GM19372 (cell line): ENCODE measurements around the gene SERBP1.
A peak's percentile ranks its signal among the peaks of the same experiment; 100 is the strongest.
"Not testable (repeated sequence)": the region's sequence is repeated elsewhere in the genome, so short reads cannot be mapped to it uniquely, and the experiment has no call there.

Experiments used
- ATAC-seq: cut with Tn5 transposase; IDR thresholded peaks from one replicate; pipeline ENCODE4 v1.9.1; 2021; ENCODE audit warnings: mild to moderate bottlenecking, low read depth, moderate library complexity; ENCODE audit not compliant: unreplicated experiment

The SERBP1 gene

DNA sequence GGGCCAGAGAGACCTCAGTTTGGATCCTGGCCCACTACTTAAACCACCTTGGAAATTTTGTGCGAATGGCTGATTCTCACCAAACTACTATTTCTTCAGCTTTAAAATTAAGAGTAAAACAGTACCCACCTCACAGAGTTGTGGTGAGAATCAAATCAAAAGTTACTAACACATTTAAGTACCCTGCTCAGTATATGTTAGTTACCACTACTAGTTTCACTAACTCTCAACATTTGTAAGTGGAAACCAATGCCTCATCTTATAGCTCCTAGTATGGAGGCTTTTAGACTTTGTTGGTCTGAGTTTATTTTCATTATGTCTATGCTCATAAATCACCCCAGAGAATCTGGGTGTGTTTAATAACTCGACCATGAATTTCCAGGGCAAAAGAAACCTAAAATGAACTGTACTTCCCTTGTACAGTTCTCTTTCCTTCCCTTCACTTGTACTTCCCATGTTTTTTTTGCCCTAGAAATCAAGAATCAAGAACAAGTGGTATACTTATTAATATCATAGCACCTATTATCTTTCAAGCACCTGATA lies 11.6 kb upstream of the SERBP1 start:
- ATAC-seq: no peak

DNA sequence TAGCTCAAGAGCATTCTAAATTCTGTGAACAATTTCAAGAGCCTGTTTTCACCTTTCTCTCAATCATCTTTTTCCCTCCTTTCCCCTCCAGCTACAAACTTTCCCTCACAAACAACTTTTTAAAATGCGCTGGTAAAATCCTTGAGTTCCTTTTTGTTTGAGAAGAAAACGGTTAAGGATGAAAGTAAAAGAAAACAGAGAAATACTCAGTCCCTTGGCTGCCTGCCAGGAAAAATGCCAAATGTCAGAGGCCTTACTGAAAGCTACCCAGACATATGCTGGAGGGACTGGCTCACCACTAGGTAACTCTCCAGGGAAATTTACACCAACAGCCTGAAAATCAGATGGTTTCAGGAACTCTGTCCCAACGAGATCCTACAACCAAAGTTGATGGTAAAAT lies 11.0 kb upstream of the SERBP1 start:
- ATAC-seq: no peak

DNA sequence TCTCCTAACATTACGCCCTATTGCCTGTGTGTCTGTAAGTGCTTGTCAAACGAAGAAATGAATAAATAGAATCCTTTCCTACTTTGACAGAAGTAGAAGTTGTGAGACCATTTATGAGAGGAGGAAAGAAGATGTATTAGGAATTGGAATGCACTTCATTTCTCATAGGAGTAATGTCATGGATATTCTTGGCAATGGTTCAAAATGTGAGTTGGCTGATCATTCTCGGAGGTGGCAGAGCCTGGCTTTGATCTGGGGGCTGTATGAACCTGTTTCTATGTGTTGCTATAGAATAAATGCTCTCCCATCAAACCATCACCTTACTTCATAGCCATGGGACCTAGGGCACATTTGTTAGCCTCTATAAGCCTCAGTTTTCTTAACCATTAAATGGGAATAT lies 10.1 kb upstream of the SERBP1 start:
- no peak for ATAC-seq

DNA sequence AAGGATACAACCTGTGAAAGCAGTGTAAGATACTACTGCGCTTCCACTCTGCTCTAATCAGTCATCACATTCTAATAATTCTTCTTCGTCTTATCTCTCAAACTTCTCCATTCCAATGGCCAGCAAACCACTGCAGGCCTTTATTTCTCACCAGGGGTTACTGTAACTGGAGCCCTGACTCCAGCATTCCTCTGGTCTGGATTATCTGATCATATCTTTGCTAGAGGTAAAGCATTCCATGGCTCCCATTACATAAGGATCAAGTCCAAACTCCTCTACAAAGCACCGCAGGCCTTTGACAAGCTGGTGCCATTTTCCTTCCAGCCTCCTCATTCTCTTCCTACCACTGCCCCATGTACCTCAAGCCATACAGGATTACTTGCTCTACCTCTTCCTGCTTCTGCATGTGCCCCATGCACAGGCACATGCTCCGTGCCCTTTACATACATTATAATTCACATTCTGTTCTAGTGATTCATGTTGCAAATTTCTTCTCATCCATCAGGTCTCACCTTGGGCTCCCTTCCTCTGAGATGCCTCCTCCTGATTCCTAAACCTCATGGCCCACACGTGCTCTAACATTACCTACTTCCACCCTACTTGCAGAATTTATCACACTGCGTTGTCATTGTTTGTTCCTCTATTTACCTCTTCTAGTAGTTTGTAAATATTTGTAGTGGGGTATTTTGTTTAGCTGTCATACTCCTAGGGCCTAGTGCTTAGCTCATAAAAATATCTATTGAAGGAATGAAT lies 9.3 kb upstream of the SERBP1 start:
- ATAC-seq: no peak

DNA sequence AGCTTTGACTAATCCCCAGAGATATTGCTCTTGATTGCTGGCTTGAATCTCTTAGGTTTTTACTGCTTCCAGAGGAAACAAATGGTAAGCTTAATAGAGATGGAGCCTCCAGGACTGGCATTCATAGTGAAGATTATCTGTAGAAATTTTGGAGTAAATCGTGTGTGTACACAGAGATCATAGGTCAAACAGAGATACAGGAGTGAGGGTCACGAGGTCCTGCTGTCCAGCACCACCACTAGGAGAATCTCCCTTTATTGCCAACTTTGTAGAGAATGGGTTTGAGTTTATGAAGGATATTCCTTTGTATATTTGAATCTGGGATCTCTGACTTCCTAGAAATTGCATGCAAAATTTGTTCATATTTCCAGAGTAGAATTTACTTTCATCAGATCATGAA lies 7.8 kb upstream of the SERBP1 start:
- no peak for ATAC-seq

DNA sequence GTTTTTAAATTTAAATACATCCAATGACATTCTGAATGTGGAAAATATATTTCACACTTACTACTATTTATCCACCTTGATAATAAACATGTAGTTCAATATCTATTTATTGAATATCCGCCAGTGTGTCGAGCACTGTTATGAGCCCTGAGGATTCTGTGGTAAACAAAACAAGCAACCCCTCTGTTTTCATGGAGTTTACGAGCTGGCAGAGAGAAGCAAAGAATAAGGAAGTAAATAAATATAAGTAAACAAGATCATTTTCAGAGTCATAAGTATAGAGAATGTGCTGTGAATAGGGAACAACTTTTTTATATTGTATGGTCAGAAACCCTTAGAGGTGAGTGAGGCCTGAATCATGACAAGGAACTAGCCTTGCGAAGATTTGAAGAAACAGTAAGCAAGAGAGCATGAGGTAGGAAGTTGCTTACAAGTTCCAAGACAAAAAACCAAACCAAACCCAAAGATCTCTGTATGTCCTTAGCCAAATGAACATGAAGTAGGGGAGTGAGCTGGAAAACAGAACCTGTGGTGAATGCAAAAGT lies 6.4 kb upstream of the SERBP1 start:
- ATAC-seq: no peak

DNA sequence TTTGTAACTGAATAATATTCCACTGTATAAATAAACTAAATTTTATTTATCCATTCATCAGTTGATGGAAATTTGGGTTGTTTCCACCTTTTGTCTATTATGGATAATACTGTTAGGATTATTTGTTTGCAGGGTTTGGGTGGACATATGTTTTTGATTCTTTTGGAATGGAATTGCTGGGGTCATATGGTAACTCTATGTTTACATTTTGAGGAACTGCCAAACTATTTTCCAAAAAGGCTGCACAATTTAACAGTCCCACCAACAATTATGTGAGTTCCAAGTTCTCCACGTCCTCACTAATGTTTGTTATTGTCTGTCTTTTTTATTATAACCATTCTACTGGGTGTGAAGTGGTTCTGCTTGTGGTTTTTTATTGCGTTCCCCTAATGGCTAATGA lies 4.3 kb upstream of the SERBP1 start:
- ATAC-seq: no peak

DNA sequence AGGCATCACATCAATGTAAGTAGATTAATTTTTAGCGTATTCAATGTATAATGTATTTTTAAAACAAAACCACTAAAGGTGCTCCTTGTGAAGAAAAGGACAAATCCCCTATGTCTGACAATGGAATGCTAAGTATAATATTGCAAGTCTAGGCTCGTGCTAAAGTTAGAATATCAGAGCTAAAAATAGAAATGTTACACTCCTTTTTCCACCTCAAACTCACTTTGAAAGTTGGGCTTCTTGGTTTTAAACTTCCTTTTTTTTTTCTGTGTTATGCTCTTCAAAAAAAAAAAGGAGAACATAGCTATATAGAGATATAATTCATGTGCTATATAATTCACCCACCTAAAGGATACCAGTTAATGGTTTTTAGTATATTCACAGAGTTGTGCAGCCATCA lies 3.6 kb upstream of the SERBP1 start:
- ATAC-seq: no peak

DNA sequence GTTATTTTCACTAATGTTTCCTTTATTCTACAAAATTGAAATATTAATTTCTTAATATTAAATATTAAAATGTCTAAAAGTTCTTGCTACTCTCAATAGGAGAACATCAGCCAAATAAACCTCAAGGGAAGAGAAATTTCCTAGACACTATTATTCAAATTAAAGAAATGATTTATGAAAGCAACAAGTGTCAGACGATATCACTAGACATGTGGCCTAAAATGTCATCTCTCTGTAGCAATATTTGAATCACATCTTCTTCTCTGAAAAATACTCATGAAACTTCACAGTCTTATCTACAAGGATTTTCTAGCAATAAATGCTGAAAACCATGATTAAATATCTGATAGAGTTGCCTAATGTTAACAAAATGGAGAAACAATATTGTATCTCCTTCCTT lies 2.5 kb upstream of the SERBP1 start:
- ATAC-seq: no peak

DNA sequence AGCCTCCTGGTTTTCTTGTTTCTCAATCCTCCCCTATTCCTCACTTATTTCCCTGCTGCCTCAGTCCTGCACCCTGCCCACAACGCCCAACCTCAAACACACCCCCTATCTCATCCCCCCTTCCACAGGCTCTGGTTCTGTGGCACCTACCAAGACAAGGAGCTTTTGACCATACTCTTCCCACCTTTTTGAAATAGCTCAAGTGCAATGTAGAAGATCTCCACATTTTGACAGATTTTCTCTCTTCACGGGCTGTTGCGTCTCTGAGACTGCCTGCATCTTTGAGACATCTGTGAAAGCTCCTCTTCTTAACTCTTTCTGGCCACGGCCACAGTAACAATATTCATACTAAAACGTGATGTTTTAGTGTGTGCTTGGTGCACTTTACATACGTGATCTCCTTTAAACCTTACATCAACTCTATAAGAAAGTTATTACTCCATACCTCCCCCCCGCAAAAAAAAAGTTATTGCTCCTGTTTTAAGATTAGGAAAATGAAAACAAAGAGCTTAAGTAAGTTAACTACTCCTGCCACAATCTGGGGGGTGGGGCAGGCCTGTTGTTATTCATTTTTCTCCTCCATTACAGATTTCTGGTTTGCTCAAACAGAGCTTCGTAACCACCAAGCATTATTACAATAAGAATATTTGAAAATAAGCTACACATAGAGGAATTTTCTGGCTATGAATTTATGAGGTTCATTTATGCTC lies 1.8 kb upstream of the SERBP1 start:
- ATAC-seq: no peak

DNA sequence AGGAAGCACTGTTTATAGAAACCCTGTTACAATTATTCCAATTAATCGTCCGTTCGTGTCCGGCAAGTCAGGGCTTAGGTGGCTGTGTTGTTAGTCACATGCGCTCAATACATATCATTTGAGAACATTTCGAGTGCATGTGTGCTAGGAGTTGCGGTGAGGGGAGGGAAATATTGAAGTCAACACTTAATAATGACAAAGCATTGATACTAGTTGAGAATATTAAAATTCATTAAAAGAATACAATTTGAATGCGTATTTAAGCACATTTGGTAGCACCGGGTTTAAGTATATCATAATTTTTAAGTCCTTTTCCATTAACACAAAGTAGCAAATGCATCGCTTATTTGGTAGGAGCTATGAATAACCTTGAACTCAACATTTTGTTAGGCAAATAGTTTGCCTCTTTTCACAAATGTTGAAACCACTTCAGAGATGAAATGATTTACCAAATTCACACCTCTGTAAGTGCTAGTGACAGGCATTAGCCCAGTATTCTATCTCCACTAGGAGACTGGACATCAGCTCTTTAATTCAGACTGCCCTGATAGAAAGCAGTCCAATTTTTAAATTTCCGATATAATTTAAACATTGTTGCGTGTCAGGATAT lies 1.1 kb upstream of the SERBP1 start:
- no peak for ATAC-seq

DNA sequence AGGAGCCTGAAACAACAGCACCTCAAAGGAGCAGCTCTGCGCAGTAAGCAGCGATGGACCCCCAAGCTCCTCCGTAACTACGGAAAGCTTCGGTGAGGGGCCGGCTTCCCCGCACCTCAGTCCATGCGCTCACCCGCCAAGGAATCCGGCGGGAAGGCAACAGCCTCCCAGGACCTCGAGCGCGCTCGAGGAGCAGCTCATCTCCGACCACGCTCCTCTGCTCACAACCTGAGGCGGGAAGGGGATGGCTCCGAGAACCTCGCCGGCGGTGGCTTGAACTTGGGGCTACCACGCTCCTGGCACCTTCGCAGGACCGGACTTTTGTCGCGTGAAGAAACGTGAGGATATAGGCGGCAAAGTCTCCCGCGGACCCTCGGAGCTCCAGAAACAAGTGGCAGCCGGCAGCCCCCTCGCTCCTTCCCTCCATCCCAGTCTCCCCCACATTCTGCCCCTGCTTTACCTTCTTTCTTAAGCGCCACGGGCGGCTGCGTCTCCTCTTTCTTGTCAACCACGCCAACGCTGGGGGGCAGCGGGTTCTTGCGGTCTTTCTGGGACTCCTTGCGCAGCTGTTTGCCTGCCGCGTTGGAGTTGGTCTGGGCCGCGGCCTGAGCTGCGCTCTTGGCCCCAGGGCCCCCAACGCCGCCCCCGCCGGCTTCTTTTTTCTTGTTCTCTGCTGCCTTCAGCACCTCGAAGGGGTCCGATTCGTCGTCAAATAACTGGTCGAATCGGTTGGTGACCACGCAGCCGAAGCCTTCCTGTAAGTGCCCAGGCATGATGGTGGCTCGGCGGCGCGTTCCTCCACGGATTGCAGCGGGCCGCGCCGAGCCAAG lies 459 bp downstream of the SERBP1 start:
- ATAC-seq: peak; percentile 3

DNA sequence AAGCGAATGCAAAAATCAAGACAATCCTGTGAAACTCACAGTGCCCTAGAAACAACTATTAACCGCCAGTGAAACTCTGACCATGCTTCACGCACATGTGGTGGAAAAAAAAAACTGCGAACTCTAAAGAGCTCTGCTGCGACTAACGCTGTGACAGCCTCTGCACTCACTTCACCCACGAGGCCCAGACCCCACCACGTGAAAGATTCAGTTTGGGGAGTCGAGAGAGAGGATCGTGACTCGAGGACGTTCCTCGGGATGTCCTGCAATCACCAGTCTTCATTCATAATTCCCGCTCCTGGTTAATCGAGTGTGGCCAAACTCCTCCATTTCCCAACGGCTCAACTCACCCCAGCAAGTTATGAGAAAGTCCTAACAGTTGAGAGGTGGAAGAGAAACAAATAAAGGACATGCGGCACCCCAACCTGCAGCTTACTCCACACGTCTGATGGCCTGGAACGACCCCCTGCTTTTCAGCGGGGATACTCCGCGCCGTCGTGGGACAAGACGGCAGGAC lies 1.1 kb downstream of the SERBP1 start:
- ATAC-seq: no peak

DNA sequence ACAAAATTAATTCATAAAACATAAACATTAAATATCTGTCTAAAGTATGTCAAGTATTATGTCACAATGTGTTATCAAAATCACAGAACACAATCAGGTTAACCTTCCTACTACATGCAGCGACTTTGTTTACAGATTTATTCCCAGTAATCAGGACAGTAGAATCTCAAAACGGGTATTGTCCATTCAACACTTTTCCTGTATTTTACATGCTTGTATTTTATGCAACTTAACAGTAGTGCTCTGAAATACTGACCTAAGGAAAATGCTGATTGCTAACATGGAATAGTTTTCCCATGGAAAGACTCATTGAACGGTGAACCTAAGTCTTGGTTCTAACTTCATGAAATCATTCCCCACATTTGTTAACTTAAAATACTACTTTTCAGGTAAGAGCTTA lies 2.3 kb downstream of the SERBP1 start:
- no peak for ATAC-seq

DNA sequence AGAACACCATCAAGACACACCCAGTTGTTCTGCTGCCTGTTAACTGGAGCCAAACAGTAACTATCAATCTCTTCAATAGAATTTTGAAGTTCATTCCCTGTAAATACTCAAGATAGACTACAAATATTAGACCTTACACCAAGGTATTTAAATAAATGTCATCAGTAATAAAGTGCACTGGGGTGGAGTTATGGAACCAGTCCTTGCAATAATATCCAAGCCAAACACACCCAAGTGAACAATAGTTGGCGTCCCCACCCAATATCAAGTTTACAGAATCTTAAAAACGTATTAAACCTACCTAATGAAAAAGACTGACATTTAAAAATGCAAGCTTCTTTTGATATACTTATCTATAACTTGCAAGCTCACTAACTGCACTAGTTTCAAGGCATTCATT lies 2.7 kb downstream of the SERBP1 start:
- no peak for ATAC-seq

DNA sequence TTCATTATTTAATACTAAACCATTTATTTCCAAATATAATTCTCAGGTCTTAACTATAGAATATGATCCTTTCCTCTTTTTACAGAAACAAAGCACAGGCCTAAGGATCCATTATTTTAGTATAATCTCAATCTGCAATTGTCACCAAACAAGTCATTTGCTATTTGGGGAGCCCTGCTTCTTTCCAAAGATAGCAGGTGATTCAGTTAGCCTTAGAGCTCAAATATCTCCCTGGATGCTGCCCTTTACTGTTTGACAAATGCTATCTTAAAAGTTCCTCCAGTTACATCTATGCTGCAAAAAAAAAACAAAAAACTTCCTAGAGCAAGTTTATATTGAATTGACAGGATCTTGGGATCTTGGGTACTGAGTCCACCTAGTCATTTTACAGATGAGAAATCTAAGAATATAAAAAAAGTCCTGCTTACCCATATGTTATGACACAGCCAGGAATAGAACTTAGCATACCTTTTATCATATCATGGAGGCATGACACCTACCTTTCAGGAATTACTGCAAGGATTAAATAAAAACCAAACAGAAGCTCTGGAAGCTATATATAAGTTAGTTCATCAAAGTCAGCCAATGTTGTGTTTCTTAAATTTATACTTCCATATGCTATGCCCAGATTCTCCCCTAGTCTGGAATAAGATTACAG lies 9.2 kb downstream of the SERBP1 start:
- no peak for ATAC-seq

DNA sequence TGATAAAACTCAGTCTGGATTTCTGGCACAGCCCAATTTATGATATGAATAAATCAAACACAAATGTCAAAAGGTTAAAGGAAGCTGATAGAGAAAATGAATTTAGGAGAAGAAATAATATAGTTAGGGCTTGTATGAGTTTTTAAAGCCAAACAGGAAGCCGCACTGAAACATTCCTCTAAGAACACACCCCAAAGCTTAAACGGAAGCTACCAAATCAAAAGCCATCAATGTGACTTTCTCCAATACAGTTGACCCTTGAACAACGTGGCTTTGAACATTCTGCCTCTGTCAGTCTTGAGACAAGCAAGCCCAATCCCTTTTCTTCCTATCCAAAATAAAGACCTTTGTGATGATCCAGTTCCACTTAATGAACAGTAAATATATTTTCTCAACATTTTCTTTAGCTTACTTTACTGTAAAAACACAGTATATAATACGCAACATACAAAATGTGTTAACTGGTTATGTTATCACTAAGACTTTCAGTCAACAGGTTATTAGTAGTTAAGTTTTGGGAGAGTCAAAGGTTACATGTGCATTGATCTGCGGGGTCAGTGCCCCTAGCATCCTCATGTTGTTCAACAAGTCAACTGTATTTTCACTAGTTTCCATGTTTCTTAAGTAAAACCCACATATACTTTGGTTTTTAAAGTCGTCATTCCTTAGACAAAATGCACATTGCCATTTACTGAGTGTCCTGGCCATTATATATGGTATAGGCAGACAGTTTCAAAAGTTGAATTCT lies 11.2 kb downstream of the SERBP1 start:
- no peak for ATAC-seq

DNA sequence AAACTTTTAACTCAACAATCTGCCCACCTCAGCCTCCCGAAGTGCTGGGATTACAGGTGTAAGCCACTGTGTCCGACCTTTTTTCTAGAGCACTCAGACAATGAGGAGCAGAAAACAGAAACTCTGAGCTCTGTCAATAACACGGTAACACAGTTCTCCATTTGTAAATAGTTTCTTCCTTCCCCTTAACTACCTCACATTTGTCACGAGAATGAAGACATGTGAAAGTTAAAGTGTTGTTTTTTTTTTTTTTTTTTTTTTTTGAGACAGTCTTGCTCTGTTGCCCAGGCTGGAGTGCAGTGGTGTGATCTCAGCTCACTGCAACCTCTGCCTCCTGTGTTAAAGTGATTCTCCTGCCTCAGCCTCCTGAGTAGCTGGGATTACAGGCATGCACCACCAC lies 12.5 kb downstream of the SERBP1 start:
- not testable (repeated sequence) for ATAC-seq

DNA sequence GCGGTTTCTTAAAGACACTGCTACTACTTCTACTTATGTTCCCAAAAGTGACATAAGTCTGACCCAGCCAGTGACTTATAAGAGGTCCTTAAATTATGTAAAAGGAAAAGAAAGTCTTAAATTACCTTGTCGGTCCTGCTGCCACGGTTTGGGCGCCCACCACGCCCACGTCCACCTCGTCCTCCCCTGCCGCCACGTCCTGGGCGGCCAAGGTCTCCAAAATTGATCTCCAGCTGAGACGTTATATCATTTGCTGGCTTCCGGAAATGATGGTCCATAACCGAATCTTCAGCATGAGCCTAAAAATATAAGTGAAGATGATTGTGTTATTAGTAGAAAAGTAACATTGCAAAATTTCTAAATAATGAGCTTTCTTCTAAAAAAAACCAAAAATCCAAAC lies 15.2 kb downstream of the SERBP1 start:
- ATAC-seq: no peak
